HG02970 (cell line): ENCODE data around the gene NUP35.

Source experiments
- ATAC-seq: cut with Tn5 transposase; IDR thresholded peaks from one replicate; pipeline ENCODE4 v1.9.1; 2021; ENCODE audit warnings: mild to moderate bottlenecking, moderate library complexity, moderate number of reproducible peaks; ENCODE audit not compliant: unreplicated experiment, low FRiP score

The NUP35 gene, protein sequence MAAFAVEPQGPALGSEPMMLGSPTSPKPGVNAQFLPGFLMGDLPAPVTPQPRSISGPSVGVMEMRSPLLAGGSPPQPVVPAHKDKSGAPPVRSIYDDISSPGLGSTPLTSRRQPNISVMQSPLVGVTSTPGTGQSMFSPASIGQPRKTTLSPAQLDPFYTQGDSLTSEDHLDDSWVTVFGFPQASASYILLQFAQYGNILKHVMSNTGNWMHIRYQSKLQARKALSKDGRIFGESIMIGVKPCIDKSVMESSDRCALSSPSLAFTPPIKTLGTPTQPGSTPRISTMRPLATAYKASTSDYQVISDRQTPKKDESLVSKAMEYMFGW

DNA sequence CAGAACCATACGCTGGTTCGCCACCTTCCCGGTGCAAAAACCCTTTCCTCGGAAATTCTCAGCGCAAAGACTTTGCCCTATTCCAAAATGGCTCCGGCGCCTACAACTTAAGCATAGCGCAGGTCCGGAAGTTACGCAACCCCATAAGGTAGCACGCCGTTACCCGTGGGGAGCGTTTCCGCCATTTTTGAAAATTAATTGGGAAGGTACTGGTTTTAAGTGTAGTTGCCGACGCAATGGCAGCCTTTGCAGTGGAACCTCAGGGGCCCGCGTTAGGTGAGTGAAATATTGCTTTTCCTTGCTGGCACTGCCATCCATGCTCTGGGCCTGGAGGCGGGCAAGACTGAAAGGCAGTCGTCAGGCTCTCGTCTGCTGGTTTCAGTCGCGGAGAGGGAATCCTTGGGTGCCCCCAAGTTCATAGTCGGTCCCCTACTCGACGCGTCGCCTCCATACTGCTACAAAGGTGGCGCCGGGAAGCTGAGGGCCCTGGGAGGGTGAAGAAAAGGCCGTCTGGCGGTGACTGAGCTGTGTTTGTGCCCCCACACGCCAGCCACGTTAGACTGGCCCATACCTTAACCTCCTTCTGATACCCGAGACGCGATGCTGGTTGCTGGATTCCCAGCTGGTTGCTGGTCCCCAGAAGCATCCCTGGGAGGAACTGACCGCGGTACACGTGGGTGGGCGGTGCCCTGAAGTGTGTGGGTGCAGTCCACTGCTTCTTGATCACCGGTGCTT lies at the start of gene NUP35:
Gene NUP35 (plus strand): TSS at position 222 of the 735 bp plus-strand sequence. CDS start 15 bp downstream, at position 237.
- ATAC-seq: peak; percentile 95

DNA sequence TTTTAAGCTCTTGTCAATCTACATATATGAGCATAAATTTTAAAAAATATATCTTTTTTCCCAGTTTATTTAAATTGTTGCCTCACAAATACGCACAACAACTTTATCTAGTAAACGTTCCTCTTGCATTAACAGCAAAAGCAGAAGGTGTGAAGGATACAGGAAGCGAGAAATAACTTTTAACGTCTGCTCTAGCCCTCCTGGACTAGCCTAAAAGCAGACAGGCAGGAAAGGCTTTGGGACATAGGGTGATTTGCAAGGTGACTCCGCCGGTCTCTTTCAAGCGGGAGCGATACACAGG lies 46.1 kb upstream of the NUP35 start:
- no peak for ATAC-seq

DNA sequence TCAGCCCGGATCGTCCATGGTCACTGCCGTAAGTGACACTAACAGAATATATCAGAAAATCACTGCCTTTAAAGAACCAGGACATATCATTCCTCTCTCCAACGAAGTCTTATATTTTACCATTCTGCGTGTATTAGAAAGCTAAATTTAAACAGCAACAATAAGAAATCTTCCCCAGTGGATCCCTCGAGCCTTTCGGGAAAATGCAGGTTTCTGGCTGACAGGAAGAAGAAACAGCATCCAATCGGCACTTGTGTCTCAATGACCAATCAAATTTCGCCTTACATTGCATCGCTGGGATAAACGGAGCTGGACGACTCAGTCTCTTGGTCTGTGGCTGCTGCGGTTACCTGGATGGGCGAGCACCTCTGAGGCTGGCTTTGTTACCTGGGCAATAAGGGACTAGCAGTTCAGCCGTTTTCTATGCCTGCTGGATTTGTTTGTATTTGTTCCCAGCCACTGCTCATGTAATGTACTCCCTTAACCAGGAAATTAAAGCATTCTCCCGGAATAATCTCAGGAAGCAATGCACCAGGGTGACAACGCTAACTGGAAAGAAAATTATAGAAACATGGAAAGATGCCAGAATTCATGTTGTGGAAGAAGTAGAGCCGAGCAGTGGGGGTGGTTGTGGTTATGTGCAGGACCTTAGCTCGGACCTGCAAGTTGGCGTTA lies 45.6 kb upstream of the NUP35 start, which contains the start of gene DUSP19:
Gene DUSP19 (plus strand): TSS at position 284 of the 675 bp plus-strand sequence. CDS start 187 bp downstream, at position 471.
- peak; percentile 92 for ATAC-seq

DNA sequence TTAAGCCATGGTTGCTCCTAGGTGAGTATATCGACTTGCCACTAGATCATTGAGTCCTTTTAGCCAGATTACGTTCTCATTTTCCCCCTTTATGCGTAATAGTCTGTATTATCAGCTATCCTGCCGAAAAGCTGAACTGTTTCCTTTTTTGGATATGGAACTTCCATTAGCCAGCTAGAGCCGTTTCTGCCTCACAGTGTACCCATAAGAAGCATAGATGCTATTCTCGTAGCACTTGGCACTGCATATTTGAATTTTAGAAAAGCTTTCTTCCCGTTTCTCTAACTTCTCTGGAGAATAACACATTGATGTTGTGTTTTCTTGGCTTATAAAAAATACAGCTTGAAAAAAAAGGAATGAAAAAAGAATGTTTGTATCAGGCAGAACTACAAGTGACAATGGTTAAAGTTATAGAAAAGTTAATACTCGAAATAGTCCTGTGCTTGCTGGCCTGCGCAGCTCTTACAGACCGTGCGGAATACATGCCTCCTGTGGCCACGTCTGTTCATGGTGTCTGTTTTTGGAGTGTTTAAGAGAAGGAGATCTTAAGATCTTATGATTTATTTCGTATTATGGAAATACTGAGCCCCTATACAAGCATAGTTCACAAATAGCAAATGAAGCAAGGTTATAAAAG lies 45.0 kb upstream of the NUP35 start:
- ATAC-seq: no peak

DNA sequence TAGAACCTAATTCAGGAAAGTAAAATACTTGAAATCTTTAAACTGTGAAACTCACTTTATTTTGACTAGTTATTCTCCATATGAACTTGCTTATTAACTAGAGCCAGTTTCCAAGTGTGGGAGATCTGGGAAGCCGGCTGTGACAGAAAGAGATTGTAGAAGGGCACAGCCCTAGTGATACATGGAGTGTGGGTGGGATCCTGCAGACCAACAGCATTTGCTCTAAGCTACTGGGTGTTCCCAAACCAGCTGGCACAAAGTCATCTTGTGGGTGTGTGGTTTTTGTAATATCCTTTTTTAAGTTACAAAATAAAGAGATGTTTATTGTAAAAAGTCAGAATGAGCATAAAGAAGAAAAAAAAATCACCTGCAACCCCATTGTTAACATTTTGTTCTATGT lies 42.3 kb upstream of the NUP35 start:
- no peak for ATAC-seq

DNA sequence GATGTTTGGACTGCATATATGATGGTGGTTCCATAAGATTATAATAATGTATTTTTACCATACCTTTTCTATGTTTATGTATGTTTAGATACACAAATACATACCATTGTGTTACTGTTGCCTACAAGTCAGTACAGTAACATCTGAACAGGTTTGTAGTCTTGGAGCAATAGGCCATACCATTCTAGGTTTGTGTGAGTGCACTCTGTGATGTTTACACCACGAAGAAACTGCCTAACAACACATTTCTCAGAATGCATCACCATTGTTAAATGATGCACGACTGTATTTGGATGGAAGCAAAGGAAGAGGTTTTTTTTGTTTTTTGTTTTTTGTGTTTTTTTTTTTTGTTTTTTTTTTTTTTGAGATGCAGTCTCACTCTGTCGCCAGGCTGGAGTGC lies 36.2 kb upstream of the NUP35 start:
- no peak for ATAC-seq

DNA sequence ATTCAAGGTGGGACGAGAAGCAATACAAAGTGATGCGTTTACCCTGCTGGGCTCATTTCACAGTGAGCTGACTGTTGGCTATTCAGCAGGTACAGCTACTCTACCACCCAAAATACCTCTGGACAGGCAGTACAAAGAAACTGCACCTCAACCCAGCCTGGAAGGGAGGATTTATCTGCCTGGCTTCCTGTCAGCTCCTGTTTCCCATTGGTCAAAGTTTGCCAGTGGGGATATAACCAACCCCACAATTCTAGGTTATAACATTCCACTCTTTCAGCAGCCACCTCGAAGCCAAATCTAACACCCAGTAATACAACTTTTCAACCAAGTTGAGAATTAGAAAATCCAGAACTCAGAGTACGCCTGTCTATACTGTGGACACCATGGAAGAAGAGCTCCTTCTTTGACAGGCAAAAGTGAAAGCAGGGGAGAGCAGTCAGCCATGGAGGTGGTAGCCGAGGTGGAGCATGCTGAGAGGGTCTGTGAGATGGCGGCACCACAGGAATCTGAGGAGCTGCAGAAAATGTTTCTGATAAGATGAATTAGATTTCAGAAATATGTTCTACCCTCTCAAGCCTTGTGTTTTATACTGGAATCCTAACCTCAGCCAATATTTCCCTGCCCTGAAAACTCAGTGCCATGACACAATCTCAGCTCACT lies 34.9 kb upstream of the NUP35 start:
- no peak for ATAC-seq

DNA sequence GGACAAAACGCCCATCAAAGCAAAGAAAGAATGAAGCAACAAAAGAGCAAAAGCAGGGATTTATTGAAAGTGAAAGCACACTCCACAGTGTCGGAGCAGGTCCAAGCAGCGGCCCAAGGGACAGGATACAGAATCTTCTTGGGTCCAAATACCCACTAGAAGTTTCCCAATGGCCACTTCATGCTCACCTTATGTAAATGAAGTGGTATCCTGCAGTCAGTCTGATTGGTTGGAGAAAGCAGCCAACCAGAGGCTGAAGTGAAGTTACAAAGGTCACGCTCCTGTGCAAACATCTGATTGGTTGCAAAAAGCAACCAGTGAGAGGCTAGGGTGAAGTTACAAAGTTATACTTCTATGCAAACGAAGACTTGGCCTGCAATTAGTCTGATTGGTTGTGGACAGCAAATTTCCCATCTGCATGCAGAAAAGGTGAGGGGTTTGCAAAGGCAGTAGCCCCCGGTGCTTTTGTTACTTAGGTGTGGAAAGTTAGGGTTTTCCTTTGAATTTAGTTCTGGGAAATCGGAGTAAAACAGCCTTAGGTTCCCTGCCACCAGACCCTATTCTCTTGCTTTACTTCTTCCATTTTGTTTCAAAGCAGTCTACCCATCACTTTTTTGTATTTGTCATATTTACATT lies 32.8 kb upstream of the NUP35 start:
- no peak for ATAC-seq

DNA sequence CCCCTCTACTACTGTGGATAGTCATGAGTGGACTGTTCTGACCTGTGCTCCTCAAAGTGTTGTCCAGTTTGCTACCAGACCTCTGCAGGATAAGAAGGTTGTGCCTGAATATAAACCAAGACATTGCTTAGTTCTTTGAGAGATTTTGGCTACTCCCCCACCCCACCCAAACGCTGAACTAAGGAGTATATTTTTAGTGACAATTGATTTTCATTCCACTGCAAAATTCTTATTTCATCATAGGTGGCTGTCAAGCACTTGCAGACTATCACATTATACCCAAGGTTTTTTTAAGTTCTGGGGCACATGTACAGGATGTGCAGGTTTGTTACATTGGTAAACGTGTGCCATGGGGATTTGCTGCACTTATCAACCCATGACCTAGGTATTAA lies 32.3 kb upstream of the NUP35 start:
- ATAC-seq: no peak

DNA sequence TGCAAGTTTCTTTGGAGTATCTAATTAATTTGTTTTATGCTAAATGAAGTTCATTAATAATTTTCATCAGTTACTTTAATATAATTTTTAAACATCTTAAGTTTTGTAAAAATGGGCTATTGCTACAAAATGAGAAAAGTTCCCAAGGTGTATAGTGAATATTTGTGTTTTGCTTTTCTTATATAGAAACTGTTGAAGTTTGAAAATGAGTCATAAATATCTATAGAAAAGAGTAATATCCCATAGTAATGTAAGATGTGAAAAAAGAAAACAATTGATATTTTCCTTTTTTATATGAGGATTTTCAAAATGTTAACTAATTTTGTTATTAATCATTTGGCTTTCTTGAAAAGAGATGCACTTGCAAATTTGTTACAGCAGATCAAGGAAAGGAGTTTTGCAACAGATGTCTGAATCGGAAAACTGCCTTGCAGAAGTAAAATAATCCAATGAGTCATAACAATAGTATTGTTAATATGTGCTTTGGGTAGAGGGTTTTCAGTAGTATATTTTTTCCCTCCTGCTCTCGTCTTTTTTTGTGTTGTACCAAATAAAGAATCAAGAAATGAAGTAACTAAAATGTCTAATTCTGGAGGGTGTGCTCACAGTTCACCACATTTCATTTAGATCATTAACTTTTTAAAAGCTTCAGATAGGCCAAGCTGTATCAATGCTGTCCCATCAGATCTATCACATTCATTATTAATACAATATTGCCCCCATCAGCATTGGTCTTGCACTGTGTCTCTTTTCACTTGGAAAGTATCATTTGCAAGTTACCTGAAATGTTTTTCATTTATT lies 30.2 kb upstream of the NUP35 start:
- peak; percentile 73 for ATAC-seq

DNA sequence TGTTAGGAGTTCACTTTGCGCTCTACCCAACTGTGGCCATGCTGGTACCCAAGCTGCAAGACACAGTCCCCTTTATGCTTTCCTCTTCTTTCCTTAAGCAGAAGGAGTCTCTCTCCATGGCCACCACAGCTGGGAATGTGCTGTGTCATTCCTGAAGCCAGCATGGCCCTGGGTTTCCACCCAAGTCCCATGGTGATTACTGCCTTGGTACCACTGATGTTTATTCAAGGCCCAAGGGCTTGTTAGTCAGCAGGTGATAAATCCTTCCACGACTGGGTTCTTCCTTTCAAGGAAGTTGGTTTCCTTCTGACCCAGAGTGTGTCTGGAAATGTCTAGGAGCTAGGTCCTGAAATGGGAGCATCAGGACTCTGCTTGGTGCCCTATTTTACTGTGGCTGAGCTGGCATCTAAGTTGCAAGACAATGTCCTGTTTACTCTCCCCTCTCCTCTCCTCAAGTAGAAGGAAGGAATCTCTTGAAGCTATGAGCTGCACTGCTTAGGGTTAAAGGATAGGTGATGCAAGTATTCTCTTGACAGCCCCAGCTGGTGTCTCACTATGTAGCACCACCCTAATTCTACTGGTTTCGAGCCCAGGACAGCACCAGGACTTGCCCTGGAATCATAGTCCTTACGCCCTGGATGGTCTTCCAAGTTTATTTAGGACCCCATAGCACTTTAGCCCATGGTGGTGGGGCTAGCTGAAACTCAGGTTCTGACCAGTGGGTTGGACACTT lies 18.7 kb upstream of the NUP35 start:
- ATAC-seq: no peak

DNA sequence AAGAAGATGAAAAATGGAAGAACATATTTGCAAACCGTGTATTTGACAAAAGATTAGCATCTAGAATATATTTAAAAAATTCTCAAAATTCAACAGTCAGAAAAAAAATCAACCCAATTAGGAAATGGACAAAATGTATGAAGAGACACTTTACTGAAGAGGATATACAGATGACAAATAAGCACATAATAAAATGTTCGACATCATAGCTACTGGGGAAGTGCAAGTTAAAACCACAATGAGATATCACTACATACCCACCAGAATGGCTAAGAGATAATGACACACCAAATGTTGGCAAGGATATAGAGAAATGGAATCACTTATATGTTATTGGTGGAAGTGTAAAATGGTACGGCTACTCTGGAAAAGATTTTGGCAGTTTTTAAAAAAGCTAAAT lies 11.7 kb upstream of the NUP35 start:
- ATAC-seq: no peak

DNA sequence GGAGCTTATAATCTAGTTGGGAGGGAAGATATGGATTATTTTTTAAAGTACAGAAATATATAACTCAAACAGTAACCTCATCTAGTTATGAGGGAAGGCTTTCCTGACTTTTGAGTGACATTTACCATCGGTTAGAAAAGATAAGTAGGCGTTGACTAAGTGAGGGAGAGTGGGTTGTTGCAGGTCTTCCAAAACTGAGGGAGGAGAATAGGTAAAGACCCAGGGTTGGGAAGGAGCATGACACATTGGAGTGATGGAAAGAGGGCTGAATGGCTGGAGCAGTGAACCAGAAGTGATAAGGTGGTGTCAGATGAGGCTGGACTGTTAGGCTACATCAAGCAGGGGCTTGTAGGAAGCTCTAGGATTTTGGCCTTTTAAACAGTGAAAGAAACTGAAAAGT lies 10.6 kb upstream of the NUP35 start:
- no peak for ATAC-seq

DNA sequence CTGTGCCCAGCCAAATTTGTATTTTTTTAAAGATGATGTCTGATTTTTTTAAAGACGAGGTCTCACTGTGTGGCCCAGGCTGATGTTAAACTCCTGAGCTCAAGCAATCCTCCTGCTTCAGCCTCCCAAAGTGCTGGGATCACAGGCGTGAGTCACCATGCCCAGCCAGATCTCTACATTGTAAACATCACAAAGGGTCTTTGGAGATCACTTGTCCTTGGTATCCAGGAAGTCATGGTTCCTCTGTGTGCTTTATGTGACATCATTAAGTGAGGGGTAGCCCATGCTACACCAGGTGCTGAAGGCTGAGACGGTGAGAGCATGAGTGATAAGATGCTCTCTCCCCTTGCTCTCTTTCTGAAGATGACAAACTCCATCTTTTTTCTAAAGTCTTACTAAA lies 7.0 kb upstream of the NUP35 start:
- ATAC-seq: no peak

DNA sequence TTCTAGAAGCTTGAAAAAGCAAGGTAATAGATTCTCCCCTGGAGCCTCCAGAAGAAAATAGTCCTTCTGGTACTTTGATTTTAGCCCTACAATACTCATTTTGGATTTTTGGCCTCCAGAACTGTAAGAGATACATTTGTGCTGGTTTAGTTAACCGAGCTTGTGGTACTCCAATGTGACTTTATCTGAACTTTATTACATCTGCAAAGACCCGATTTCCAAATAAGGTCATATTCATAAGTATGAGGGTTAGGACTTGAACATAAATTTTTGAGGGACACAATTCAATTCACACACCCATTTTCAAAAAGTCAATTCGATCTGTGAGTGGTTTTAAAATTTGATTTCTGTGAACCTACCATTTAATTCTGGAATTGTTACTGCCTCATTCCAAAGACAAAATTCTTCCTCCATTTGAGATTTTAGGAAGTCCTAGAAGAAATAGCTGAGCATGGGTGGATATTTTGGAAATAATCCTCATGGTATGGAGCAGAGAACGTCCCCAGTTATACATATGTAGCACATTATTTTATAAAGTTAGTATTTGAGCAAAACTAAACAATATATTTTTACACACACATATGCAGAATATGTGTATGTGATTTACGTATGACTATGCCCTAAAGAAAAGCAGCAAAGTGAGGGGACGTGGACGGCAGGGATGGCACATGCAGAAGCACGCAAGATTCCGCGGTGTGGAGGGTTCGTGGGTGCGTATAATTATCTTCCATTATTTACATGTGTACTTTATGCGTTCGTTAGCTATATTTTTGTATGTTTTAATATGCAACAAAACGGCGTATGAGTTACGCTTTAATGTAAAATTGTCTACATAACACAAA lies 905 bp upstream of the NUP35 start:
- no peak for ATAC-seq

DNA sequence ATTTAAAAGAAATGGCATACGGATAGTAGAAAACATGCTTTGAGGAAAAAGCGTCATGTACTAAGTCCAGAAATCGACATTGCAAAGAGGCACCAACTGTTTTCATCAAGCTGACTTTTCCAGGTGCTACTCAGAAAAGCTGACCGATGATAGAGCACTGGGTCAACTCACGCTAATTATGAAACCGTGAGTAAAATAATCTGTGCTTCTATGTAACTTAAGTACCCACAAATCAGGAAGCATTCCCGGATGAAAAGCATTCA lies 353 bp upstream of the NUP35 start:
- peak; percentile 36 for ATAC-seq

DNA sequence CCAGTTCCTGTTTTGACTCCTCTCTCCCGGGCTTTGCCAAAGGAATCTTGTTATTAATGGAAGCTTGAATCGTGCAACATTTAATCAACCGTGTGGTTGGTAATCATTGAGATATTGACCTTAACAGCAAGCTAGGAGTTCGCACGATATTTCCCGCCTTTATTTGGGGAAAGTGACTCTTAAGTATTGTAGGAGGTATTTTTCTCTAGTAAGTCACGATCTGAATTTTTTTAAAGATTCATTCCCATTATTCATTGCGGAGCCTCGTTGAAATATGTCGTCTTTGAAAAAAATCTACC lies 663 bp downstream of the NUP35 start:
- no peak for ATAC-seq

DNA sequence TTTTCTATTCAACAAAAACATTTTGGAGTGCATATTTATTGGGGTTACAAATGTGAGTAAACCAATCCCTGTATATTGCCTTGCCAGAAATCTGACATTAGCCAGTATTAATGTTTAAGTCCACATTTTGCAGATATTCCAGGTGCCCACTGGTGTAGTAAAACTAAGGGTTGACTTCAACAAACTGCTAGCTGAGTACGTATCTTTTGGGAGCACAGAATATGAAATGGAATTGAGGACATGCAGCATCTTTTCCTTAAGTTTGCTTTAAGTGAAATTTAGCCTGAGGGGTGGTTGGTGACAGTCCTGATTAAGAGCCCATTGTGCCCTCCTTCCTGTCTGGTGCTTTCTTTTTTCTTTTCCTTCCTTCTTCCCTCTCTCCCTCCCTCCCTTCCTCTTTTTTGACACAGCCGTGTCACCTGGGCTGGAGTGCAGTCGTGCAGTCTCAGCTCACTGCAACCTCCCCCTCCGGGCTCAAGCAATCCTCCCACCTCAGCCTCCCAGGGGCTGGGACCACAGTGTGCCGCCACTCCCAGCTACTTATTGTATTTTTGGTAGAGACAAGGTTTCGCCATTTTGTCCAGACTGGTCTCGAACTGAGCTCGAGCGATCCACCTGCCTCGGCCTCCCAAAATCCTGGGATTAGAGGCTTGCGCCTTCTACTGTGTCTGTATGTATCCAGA lies 1.6 kb downstream of the NUP35 start:
- no peak for ATAC-seq
